ENCODE results near the gene XPNPEP1. TPM values are rescaled to one million over a fixed set of nuclear protein-coding genes. Genes with fewer than 3 reads are reported as not detected.

XPNPEP1 gene
- polyA plus RNA-seq (ENCODE audit: insufficient read length), result 64.1 TPM

- no peak for DNase-seq (ENCODE audit: low read depth)
Observed at GRCh38 chr10:109922976-109923921, at the start of gene XPNPEP1. TSS of gene XPNPEP1 (minus strand) at chr10:109923511. CDS start at chr10:109923433, 78 bp downstream.

DNA sequence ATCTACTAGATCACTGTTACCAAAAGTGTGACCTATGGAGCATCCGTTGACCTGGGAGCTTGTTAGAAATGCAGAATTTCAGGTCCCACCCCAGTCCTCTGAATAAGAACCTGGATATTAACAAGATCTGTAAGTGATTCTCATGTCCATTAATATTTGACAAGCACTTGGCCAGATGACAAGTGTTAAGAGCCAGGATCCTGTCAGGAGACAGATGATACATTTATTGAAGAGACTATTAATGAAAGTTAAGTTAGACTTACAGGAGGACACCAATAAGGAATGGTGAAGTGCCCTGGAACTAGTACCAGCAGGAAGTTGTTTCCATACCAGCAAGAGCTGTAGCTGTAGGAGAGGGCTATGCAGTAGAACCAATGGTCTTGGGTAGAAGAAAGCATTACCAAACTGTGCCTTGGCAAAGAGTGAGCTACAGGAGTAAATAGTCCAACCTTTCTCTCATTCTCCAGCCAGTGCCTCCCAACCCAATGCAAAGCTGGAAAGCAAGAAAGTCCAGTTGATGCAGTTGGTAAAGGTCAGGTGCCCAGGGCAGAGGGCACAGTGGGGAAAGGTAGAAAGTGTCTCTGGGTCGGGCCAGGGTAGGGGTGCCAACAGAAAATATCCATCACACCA lies 49.2 kb upstream of the XPNPEP1 start:
- DNase-seq (ENCODE audit: low read depth), result no peak

- no peak for DNase-seq (ENCODE audit: low read depth)
Observed at GRCh38 chr10:109971634-109972033, 48.3 kb upstream of the XPNPEP1 start.

DNA sequence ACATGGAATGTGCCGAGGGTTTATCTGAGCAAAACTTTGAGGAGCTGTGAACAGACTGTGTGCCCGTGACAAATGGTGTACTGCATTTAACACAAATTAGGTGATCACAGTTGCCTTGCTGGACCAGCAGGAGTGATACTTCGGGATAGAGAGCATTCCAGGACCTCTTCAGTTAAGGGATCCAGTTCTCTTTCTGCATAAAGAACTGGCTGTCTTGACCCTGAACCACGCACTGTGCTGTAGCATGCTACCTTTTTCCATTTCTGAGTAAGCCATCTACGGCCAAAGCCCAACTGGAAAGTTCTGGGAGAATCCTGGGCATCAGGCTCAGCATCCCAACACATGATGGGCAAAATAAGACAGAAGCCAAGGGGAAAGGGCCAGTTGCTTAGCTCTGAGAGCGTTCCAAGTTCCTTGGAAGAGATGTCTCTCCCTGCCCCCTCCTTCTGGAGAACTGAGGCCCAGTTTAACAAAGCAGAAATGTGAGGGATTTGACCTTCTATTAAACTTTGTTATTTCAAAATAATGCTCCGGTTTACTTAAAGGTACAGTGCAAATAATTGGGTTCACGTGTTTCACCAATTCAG lies 46.5 kb upstream of the XPNPEP1 start:
- DNase-seq (ENCODE audit: low read depth), result no peak

- DNase-seq (ENCODE audit: low read depth), result no peak
Observed at GRCh38 chr10:109968953-109969759, 45.8 kb upstream of the XPNPEP1 start.

- DNase-seq (ENCODE audit: low read depth), result no peak
Observed at GRCh38 chr10:109967739-109968088, 44.4 kb upstream of the XPNPEP1 start.

DNA sequence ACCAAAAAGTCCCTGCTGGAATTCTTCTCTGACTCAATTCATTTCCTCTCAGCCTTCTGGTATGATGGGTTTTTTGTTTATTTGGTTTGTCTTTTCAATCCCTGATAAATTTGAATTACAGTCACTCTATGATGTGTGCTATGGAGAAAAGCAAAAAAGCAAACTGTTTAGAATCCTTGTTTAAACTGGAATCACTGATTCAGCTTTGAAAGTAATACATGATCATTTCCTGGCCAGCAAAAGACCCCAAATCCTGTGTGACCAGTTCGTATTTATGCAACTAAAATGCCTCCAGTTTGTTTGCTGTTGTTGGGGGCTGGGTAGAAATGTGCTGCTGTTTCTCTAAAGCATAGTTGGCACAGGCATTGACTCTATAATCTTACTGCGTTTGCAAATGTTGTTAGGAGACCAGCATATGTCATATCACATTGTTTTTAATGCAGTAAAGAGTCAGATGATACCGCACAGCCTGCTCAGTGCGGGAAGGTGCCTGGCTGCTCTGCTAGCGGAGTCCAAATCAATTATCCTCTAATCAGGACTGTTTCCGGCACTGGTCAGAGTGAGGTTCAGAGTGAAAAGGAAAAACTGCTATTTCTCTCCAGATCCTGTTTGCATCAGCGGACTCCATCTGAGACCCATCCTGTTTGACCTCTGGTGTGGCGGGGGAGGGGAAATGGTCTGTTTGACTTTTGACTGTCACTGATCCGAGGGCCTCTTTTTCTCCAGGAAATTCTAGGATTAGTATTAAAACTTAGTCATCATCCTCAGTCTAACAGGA lies 43.8 kb upstream of the XPNPEP1 start:
- no peak for DNase-seq (ENCODE audit: low read depth)

GRCh38 chr10:109964318-109964717 lies 41.0 kb upstream of the XPNPEP1 start:
- DNase-seq (ENCODE audit: low read depth), result no peak

DNA sequence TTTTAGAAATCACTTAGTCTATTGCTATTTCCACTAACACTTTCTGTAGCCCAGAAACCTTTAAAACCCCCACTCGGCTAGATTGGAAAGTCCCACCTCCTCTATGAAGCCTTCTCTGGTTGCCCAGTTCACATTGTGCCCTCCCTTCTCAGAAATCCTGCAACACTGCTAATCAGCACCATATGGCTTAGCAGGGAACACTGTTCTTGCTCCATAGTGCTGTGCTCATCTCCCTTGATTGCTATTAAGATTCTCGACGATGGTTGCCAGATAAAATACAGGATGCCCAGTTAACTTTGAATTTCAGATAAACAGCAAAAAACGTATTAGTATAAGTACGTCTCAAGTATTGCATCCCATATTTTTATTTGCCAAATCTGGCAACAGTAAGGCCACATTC lies 40.1 kb upstream of the XPNPEP1 start:
- no peak for DNase-seq (ENCODE audit: low read depth)

GRCh38 chr10:109962247-109962646 lies 38.9 kb upstream of the XPNPEP1 start:
- no peak for DNase-seq (ENCODE audit: low read depth)

DNA sequence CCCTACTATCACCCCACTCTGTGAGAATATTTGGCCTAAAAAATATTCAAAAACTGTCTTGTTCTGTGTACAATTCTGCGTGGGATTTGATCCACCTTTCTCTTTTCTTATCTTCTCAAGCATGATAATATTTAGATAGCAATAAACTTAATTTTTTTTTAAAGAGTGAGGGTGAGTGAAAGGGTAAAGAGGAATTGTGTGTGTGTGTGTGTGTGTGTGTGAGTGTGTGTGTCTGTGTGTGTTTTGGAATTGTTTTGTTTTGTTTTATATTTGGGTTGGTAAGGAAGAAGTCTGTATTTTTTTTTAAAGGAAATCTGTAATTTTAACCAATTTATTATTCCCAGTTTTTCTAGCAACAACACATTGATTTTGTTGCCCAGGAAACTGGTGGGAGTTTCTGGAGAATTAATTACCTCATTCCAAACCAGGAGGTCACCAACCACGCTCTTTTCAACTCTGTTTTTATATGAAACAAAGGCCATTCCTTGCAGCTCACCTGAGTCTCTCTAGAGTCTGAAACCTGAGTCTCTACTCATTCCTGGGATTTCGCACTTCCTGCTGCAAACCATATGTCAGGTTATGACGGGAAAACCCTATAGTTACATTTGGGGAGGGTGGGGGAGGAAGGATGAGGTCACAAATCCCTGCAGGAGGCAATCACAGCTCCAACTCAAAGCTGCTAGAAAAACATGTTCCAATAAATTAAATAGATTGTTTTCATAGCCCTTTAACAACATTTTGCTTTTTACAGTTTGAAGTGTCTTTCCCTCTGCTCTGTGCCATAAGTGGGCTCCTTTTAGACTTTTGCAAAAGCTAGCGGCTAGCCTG lies 38.1 kb upstream of the XPNPEP1 start:
- no peak for DNase-seq (ENCODE audit: low read depth)

GRCh38 chr10:109960682-109961081 lies 37.4 kb upstream of the XPNPEP1 start:
- no peak for DNase-seq (ENCODE audit: low read depth)

GRCh38 chr10:109959259-109960145 lies 36.2 kb upstream of the XPNPEP1 start:
- no peak for DNase-seq (ENCODE audit: low read depth)

DNA sequence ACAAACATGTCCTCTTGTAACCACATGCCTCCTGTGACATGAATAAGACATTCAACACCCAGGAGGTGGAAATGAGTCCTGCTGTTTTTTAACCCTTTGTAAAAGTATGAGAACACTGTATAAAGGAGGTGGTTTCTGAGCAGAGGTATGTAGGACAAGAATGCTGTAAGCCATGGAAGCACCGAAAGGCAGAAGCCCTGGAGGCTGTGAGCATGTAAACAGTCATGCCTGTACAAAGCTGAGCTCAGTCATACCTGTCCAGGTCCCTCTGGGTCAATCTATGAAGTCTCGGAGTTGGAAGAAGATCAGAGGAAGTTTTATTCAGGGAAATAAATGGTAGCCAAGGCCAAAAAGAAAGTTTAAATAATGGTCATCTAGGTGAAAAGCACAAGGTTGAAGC lies 34.7 kb upstream of the XPNPEP1 start:
- no peak for DNase-seq (ENCODE audit: low read depth)

GRCh38 chr10:109957092-109957797 lies 33.9 kb upstream of the XPNPEP1 start:
- no peak for DNase-seq (ENCODE audit: low read depth)

GRCh38 chr10:109956454-109957091 lies 33.3 kb upstream of the XPNPEP1 start:
- DNase-seq (ENCODE audit: low read depth), result no peak

DNA sequence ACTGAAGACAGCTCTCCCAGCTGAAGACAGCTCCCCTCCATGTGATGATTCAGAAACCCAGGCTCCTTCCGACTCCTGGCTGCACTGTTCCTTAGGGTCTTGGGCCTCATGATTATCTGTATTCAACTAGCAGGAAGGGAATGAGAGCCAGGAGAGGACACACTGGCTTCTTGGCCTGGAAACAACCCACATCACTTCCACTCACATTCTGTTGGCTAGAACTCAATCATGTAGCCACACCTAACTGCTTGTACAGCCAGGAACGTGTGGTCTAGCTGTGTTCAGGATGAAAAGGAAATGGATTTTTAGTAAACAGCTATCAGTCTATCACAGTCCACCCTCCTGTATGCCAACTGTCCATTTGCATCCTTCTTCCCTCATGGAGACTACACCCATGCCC lies 30.5 kb upstream of the XPNPEP1 start:
- DNase-seq (ENCODE audit: low read depth), result no peak

GRCh38 chr10:109952526-109952925 lies 29.2 kb upstream of the XPNPEP1 start:
- no peak for DNase-seq (ENCODE audit: low read depth)

Measured in forelimb muscle (tissue), 1 donor.